Activated CD4-positive, alpha-beta T cell treated with anti-CD3 and anti-CD28 coated beads for 1 hour (primary cell): ENCODE measurements around the gene KTN1.

Experiments
- DNase-seq: peaks from one replicate; pipeline ENCODE4 v3.0.0-alpha.2; 2020

The KTN1 gene

GRCh38 chr14:55684956-55685584 is 105.1 kb downstream of the KTN1 start:
- no peak for DNase-seq

DNA sequence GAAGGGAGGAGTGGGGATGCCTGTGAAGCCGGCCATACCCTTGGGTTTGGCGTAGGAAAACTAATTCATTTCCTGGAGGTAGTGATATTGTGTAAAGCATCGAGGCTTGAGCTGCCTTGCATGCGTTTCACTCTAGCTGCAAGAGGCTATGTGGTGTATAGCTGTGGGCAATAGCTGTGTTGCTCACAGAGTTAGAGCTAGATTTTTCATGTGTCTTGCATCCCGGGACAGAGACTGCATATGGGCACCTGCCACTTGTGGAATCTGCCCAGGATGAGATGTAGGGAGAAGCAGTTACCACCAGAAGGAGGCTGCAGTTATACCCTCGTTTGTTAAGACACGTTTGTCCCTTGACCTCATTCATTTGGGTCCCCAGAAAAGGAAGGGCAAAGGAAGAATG is 106.7 kb downstream of the KTN1 start:
- no peak for DNase-seq

GRCh38 chr14:55688566-55688965 is 108.6 kb downstream of the KTN1 start:
- DNase-seq, result no peak

GRCh38 chr14:55689981-55690871 is 110.2 kb downstream of the KTN1 start:
- no peak for DNase-seq

- no peak for DNase-seq
Measured at GRCh38 chr14:55691659-55692058, 111.7 kb downstream of the KTN1 start.

DNA sequence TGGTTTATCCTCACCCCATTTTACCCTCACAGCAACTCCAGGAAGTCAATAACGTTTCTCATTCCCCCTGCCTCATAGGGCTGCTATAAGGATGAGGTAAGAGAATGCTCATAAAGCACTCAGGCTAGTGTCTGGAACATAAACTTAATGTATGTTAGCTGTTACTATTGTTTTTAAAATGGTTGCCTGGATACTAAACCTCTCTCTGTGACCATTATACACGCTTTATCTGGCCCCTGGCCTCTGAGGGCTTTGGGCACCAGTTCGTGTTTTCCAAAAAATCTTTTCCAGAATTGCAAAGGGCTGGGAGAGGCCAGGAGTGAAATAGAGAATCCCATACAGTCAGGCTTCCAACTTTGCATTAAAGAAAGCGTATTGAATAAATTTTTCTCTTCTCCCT is 113.9 kb downstream of the KTN1 start:
- no peak for DNase-seq

- DNase-seq, result no peak
Measured at GRCh38 chr14:55697414-55697861, 117.4 kb downstream of the KTN1 start.

DNA sequence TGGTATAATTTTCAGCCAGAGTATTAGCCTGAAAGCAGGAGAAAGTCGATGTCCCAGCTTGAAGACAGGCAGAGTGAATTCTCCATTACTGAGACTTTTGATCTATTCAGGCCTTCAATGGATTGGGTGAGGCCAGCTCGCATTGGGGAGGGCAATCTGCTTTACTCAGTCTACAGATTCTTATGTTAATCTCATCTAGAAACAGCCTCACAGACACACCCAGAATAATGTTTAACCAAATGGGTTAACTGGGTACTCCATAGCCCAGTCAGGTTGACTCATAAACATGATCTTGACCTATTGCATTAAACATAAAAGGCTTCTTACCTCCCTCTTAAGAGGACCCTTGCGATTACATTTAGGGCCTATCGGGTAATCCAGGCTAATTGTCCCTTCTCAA is 118.0 kb downstream of the KTN1 start:
- no peak for DNase-seq

GRCh38 chr14:55699131-55700057 is 119.4 kb downstream of the KTN1 start:
- DNase-seq, result no peak

GRCh38 chr14:55701638-55702037 is 121.6 kb downstream of the KTN1 start:
- DNase-seq, result no peak

GRCh38 chr14:55702511-55702910 is 122.5 kb downstream of the KTN1 start:
- DNase-seq, result no peak

GRCh38 chr14:55704654-55705053 is 124.6 kb downstream of the KTN1 start:
- DNase-seq, result no peak

DNA sequence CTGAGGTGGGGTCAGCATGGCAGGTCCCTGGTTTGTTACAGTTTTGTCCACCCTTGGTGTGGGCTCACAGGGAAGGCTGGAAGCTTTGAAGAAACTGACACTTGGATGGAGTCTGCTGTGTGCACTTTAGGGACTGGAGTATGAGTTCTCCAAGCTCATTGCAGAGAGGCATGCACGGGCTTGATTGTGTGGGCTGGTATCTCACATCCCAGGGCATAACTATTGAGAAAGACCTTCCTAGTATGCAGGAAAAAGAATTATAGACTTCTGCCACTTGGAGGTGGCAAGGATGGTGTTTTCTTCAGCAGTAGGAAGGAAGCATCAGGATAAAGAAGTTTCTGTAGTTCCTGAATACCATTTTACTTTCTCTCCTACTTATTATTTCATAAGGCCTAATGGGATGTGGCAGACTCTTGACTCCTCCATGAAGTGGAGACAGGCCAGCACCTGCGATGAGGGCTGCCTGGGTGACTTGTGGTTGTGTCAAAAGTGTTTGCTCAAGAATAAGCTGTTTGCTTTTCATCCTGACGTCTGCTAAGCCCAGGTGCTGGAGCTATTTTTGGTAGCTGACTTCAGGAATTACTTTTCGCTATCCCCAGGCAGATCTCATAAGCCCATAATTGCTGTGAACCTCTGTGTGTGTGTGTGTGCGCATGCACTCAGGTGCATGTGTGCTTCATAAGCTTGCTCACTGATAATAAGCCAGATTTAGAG is 125.8 kb downstream of the KTN1 start:
- no peak for DNase-seq

GRCh38 chr14:55706365-55706684 is 126.3 kb downstream of the KTN1 start:
- DNase-seq, result no peak

DNA sequence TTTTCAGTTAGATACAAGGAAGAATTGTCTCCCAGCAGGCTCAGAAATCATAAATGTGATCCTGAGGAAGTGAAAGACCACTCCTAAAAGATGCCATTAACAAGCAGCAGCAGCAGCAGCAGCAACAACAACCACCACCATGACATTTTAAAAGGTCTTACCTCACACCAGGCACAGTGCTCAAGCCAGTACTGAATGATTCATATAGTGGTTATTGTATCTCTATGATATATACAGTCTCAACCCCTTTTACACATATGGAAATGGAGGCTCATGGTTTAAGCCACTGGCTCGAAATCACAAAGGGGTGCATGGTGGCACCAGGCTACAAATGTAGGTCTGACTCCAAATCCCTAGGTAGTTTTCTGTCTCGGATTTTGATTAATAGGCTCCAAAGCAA is 126.9 kb downstream of the KTN1 start:
- DNase-seq, result no peak

- DNase-seq, result no peak
Measured at GRCh38 chr14:55707365-55707804, 127.4 kb downstream of the KTN1 start.

DNA sequence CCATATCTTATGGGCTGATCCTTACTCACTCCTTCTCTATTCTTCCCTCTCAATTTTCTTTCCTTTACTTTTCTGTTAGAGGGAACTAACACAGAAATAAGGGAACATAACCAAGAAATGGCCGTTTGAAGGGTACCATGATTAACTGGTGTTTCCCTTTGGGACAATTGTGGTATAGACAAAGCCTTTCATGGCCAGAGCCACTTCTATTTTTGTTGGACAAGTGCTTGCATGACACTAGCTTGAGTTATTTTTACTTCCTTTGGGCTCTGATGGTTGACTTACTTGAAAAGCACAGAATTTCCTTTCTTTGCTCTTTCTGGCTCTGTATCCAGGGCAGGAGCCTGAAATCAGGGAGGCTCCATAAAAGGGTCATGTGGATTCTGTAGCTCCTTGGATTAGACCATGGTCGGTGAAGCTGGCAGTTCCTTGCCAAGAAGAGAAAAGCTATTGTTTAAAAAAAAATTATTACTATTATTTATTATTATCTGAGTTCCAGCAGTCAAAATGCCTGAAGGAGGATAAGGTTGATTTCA is 130.6 kb downstream of the KTN1 start:
- no peak for DNase-seq

DNA sequence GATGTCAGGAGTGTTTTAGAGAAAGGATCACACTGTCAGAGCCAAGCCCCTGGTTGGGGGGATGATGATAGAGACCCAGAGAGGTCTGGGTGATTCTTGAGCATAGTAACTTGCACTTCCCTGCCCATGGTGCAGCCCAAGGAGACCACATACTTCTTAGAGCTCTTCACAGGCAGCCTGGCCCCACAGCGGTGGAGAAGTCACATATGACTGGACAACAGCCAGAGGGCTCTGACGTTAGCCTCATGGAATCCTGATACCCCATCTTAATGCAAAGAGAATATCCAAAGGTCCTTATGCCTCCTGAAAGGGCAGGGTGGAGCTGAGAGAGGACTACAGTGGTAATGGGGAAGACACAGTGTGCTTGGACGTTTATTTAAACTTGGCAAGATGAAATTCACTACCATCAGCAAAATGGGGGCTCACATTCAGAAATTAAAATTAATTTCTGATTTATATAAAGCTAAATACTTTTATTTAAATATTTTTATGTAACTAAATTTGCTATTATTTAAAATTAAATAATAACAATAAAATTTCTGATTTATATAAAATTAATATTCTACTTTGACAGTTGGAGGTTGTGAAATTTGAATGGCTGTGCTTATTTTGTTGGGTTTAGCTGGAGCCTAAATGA is 131.3 kb downstream of the KTN1 start:
- DNase-seq, result no peak

- no peak for DNase-seq
Measured at GRCh38 chr14:55712491-55712890, 132.5 kb downstream of the KTN1 start.

GRCh38 chr14:55713486-55713885 is 133.5 kb downstream of the KTN1 start:
- DNase-seq, result no peak

- DNase-seq, result no peak
Measured at GRCh38 chr14:55715889-55716288, 135.9 kb downstream of the KTN1 start.

- DNase-seq, result no peak
Measured at GRCh38 chr14:55717621-55718020, 137.6 kb downstream of the KTN1 start.
